Germinal center (tissue), 1 donor: Measurements from ENCODE around the gene KDM3A.

Experiments used
- DNase-seq: peaks from one replicate; pipeline ENCODE4 v3.0.0; 2012; ENCODE audit warnings: mixed read lengths, low spot score

The KDM3A gene

DNA sequence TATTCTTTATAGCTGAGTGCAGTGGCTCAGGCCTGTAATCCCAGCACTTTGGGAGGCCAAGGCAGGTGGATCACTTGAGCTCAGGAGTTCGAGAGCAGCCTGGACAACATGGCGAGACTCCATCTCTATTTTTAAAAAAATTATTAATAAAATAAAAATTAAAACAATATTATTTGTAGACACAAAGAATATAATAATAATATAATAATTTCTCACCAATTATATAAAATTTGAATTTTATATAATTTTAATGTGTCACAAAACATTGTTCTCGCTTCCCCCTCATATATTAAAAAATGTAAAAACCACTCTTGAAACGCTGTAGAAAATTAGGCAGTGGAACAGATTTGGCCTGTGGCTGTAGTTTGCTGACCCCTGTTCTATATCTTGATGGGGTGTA lies 5.6 kb upstream of the KDM3A start:
- no peak for DNase-seq

DNA sequence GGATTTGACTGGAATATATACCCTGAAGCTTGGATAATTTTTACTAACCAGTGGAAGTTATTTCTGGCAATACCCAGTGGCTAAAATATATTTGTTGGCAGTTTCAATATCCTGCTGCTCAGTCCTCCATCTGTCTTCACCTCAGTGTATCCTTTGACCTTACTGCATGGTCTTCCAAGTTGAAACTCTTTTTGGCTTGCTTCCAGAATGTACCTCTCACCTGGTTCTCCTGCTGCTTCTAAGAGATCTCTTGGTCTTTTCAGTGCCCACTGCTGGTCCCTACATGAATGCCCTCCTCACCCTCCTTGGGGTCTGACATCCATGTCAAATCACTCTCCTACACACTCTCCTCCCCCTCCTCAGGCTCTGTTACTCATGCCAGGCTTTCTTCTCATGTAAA lies 4.8 kb upstream of the KDM3A start:
- no peak for DNase-seq

DNA sequence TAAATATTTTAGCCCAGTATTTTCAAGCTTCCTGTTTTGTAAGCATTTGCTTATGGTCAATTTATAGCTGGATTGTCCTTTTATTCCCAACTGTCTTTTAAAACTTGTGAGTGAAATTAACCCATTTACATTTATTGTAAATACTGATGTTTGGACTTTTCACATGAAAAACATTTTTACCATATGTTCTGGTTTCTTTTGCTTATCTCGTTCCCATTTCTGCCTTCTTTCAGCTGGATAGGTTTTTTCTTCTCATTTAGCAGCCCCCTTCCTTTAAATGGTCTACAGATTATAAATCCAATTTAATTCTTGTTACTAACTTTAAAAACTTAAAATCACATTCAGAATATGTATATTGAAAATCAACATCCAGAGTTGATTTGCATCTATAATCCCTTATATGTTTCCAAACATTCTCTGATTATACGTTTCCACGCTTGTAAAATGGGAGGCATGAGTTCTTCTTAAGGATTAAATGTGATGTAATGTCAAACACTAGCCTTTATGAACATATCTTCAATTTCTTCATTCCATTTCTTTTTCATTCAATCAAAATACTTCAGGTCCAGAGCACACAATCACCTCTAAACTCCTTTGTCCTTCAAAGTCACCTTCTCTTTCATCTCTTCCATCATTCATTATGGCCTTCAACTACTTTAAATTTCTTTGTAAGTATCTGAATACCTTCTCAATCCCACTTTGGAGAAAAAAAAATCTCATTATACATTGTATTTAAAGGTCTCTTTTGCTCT lies 1.1 kb upstream of the KDM3A start:
- DNase-seq: no peak

DNA sequence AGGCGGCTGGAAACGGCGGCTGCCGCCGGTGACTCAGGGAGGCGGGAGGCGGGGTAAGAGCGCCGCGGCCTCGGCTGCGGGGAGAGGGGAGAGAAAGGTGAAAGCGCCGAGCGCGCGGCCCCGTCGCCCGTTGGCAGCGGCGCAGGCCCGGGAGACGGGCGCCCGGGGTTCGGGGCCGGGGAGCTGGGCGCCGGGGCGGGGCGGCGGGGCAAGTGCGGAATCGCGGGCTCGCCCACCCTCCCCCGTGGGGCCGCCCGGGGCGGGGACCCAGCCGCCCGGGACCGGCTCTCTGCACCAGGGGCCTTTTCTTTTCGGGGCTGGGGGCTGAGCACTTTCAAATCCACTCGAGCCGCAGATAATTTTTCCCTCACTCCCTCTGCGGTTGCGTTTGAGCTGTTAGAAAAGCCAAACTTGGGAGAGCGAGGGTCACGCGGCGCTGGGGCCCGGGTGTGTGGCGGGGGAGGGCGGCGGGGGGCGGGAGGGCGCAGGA lies 266 bp downstream of the KDM3A start:
- DNase-seq: no peak

DNA sequence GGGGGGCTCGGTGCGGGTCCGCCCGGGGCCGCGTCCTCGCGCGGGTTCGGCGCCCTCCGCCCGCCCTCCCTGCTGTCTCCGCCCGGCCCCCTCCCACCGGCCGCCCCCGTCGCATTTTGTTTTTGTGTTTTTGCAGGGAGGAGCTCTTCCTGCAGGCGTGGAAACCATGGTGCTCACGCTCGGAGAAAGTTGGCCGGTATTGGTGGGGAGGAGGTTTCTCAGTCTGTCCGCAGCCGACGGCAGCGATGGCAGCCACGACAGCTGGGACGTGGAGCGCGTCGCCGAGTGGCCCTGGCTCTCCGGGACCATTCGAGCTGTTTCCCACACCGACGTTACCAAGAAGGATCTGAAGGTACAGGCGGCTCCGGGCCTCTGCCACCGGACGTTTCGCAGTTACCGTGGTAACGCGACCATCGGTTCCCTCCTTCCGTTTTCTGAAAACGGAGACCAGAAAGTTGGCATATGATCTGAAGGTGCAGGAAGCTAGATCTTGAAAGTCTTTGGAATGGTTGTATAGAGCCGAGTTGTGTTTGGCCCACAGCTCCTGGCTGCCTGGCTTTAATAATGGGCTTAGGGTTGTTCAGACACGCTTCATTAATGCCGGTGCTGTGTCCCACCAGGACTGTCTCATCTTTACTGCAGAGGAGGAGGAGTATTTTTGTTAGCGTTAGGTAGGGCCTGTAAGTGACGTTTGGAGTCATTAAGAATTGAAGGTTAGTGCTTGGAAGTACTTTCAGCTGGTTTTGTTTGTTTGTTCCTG lies 891 bp downstream of the KDM3A start:
- peak; percentile 47 for DNase-seq

DNA sequence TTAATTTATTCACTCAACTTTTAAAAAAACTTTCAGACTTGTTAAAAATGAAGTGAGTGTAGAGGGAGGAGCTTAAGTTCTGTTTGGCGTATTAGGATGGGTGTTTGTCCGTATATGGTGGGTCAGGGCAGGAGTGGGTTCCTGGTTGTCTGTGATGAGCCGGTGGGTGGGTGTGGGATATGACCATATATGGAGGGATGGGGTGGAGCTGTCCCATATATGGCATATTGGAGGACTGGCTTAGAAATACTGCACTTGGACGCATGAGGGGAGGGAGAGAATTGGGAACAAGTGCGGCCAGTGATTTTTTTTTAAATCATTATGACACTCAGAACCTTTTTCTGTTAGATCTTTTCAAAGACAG lies 1.5 kb downstream of the KDM3A start:
- peak; percentile 76 for DNase-seq

DNA sequence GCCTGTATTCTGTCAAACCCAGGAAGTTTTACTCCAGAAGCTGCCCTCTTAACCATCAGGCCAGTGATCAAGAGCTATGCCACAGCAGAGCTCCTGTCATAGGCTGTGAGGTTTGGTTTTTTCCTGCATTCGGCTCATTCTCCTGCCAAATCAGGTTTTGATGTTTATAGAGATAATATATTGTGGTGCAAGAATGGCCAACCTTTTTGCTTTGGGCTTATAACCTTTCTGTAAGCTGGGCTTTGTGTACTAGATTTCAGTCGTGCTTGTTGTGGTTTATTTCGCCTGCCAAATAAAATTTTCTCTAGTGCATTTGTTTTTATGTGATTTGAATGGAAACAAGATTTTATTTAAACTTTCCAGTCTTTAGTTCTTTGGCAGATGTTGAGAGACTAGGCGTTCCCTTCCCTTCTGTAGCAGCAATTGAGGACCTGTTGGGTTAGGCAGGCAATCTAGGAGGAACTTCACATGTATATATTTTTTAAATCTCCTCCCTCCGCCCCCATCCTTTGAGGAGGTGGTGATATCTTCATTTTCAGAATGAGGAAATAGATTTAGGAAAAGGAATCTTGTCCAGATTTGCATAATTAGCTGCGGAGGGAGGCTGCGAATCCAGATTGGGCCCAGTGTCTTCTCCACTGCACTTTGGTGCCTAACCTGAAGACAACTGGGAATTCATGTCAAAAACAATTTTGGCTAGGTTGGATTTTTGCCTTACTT lies 2.6 kb downstream of the KDM3A start:
- no peak for DNase-seq

DNA sequence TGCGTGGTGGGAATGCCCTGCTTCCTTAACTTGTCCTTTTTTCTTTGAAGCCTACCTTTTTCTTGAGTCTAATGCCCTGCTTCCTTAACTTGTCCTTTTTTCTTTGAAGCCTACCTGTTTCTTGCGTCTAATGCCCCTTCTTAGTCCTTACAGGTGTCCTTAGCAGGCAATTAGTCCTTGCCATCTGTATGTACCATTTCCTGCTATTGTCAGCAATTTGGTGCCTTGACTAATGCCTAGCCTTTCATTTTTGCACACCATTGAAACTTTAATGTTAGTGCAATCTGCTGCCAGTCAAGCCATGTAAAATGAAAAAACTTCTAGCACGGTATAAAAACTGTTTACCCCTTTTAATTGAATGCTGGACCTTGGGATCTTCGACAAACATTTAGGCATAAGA lies 4.3 kb downstream of the KDM3A start:
- DNase-seq: no peak

DNA sequence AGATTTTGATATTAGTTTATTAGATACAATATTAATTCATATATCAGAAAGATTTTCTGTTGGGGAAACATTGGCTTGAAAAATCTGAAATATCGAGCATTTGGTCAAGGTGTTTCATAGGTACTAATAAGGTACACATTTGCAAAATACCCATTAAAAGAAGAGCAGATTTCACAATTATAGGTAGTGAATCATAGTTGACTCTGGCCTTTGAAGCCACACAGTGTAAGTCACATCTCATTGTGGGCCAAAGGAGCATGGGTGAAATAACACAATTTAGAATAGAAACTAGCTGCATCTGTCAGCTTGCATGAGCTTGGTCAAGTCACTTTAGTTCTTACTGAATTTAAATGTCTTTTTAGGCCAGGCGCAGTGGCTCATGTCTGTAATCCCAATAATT lies 4.9 kb downstream of the KDM3A start:
- DNase-seq: no peak

DNA sequence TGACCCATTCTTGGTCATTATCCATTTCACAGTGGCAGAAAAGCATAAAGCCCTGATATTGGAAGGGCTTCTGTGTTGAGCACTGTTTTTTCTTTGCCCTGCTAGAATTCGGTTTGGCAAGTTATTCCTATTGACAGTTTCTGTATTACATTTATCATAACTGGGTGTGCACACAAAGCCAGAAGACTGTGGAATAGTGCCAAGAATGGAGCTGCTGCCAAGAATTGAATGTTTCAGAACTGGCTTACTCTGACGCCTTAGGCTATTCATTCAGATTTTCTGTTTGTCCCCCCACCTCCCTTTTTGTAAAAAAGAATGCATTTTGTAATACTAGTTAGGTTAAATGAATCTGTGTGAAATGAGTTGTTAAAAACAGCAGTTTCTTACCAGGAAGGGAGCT lies 12.7 kb downstream of the KDM3A start:
- DNase-seq: no peak

DNA sequence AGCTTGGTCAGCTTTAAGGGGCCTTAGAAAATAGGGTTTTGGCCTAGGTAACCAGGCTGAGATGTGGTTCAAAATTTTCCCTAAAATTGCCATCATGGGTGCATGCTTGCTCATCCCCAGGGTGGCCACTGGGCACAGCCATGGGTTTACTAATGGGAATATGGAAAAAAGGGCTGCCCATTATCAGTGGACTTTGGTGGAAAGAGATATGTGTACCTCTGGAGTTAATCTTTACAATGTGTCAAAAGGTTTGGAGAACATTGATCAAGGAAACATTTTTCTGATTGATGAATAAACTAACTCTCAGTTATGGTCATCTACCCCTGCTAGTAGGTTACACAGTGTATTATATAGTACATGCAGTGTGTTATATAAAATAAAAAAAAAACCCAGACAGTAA lies 13.1 kb downstream of the KDM3A start:
- DNase-seq: no peak

DNA sequence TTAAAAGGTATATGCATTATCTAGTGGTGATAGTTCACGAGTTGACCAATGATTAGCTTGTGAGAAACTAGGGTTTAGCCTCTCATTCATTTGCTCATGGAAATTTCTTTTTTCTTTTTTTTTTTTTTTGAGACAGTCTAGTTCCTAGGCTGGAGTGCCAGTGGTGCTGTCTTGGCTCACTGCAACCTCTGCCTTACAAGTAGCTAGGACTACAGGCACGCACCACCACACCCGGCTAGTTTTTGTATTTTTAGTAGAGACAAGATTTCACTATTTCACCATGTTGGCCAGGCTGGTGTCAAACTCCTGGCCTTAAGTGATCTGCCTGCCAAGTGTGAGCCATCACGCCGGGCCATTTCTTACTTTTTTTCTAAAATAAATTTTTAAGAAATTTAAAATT lies 14.0 kb downstream of the KDM3A start:
- DNase-seq: no peak

DNA sequence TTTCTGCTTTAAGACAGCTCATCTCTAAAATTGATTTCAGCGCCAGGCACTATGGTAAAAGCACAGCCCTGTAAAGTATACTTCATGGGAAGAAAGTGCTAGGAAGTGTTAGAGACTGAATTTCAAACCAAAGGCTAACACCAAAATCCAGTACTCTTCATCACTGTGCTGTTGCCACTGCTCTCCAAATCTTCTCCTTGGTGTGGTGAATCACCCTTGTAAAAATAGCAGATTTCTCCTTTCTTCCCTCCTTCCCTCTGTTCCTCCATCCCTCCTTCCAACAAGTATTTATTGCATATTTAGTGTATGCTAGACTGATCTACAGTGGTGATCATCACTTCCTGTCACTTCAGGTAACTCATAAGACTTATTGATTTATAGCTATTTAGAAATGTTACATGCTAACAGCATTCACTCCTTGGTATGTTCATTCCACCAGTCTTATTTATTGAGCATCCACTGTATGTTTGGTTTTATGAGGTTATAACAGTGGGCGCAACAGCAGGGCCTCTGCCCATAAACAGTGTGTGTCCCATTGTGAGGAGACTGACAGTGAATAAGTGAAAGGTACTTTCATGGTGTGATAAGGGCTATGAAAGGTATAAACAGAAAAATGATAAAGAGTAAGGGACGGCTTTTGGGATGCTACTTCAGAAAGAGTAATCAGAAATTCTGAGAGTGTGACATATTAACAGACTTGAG lies 20.0 kb downstream of the KDM3A start:
- no peak for DNase-seq

DNA sequence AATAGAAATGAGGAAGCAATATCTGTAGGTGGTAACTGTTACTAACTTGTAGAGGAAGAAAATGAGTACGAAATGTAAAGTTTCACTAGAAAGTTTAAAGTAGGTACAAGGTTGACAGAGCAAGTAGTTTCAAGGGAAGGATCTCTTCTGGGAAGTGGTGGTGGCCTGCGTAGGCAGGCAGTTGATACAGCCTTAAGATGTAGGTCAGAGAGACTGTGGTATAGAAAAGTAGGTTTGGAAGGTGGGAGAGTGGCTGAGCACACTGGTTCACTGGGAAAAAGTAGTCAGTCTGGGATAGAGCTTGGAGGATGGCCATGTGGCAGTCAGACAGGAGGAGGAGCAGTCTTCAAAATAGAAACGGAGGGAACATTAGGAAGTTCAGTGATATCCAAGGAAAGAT lies 23.5 kb downstream of the KDM3A start:
- no peak for DNase-seq

DNA sequence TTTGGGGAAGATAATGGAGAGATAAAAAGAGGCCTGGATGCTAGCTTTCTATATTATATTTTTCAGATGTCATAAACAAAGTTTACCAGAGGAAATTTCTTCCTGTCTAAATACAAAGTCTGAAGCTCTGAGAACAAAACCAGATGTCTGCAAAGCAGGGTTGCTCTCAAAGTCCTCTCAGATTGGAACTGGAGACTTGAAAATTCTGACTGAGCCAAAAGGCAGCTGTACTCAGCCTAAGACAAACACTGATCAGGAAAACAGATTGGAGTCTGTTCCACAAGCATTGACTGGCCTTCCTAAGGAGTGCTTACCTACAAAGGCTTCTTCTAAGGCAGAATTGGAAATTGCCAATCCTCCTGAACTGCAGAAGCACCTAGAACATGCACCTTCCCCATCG lies 25.1 kb downstream of the KDM3A start:
- no peak for DNase-seq

DNA sequence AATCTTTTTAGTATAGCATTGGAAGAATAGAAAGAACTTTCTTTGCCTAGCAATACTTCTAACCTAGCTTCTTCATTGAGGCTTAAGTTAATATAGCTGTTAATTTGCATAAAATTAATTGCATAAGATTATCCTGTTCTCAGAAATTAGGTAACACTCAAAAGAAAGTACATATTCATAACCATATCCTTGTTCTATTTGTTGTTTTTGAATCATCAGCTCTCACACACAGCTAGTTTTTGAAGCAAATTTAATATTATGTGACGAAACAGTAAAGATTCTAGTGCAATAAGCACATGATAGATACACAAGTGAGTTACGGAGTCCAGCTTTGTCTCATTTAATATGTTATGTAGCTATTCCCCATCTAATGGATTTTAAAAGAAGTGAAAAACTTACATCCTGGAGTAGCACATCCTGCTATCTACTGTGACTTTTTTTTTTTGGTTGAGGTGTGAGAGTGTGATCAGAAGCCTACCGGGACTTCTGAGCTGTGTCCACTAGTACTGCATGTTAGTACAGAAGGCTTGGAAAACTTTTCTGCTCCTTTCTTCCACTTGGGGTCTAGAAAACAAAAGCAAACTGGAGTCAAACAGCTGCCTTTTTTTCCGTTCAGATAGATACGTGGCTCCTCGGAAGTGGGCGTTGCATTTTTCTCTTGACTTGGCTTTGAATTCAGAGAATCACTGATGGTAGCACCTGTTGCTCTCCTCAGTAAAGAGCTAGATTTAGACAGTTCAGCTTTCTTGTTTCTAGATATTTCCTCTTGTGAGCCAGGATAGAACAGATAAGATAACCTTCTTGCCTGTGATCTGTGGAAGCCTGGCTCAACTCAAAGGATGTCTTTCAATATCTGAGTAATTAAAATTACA lies 27.2 kb downstream of the KDM3A start:
- DNase-seq: no peak

DNA sequence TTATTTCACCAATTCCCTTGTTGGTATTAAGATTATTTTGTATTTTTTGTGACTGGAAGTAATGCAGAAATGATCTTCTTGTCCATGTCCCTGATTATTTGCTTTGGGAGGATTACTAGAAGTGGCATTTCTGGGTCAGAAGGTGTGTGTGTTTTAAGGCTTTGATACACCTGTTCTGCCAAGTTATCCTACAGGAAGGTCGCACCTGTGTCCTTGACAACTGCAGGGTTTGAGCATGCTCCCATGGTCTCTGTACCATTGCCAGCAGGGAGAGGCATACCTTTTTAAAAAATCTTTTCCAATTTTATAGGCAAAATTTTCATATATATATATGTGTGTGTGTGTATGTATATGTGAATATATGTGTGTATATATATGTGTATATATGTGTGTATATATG lies 29.7 kb downstream of the KDM3A start:
- no peak for DNase-seq

DNA sequence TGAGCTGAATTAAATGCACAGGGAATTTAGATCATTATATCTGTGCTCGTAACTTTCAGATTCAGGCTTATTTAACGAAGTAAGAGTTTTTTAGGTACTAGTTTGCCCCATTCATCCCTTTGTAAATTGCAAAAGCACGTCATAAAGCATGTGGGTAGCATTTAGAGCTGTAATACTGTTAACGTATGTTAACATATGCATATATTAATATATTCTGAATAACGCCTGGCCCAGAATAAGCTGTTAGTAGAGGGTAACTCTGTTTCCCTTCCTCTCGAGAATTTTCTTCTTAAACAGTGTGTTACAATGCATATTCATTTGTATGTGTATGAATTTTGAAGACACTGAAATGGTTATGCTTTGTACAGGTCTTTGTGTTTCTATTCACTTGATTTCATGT lies 30.5 kb downstream of the KDM3A start:
- DNase-seq: no peak

DNA sequence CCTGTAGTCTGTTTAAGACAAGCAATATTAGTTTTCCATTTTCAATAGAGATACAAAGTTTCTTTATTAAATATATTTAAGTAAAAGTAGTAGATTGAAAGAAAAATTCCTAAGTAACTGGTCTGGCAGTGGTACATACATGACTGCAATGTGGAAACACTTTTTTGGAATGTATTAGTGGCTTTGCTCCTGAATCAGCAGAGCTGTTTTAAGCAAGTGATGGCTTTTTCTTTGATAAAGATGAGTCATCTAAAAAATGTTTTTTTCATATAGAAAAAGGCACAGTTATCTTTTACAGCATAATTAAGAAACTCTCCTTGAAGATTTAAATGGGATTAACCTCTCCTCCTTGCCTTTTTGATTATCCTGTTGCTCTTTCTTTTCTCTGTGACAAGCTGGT lies 34.9 kb downstream of the KDM3A start:
- DNase-seq: no peak

DNA sequence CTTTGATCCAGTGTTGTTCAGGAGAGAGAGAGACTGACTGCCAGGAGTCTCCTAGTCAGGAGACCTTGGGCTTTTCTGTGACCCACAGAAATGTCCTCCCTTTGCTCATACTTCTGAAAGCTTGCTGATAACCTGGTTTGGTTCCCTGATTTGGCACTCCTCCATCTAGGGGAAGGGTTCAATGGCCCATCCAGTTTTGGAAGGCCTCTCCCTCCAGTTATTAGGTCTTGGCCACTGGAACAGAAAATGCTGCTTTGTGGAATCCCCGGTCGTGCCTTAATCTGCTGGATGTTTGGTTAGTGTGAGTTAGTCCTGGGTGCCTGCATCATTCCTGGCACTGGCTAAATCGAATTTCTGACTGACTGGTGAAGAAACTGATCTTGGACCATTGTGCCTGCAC lies 35.7 kb downstream of the KDM3A start:
- no peak for DNase-seq

DNA sequence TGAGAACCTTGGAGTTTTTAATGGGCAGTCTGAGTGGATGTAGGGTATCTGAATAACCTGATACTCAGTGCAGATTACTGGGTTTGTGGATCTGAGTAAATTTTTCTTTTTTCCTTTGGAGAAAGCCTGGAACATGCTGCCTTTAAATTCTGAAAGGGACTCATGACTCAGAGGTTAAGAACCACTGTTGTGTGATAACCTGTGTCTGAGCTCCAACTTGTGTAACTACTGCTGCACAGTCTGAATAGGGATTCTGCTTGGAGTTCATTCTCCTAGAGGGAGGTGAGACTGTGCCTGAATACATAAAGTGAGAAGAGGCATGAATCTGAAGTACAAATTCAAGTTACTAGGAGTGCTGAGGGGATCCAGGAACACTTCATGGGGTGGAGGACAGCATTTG lies 36.2 kb downstream of the KDM3A start:
- DNase-seq: no peak

DNA sequence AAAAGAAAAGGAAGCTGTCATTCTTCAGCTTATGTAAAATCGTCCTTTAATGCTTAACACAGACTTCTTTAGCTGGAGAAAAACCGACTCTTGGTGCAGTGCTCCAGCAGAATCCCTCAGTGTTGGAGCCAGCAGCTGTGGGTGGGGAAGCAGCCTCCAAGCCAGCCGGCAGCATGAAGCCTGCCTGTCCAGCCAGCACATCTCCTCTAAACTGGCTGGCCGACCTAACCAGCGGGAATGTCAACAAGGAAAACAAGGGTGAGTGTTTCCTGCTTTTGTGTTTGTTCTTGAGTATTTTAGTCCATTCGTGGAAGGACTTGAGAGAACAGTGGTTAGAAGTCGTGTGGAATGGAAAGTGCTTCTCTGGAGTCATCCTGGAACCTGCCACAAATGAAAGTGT lies 38.9 kb downstream of the KDM3A start:
- no peak for DNase-seq
